ENCODE data around the gene C1QL1. TPM values are rescaled to one million over a fixed set of nuclear protein-coding genes. Genes with fewer than 3 reads are reported as not detected.

Gene C1QL1
- total and polyA plus RNA-seq, 2 of the 13 experiments (the other 11 are each of a cell fraction or from before 2014, with no cell fraction given), result 0.11 TPM

DNA sequence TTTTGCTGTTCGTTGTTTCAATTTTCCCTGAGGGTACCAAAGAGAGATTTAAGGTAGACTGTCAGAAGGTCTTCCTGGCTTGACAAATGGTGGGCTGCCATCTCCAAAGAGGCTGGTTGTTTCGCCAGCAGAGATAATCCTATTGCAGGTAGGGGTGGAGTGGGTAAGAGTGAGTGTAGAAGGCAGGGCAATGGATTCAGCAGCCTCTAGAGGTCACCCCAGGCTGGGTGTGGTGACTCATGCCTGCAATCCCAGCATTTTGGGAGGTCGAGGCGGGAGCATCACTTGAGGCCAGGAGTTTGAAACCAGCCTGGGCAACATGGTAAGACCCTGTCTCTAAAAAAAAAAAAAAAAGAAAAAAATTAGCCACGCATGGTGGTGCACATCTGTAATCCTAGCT is 48.7 kb upstream of the C1QL1 start (continued):
- TF ChIP-seq, protein P1, sequence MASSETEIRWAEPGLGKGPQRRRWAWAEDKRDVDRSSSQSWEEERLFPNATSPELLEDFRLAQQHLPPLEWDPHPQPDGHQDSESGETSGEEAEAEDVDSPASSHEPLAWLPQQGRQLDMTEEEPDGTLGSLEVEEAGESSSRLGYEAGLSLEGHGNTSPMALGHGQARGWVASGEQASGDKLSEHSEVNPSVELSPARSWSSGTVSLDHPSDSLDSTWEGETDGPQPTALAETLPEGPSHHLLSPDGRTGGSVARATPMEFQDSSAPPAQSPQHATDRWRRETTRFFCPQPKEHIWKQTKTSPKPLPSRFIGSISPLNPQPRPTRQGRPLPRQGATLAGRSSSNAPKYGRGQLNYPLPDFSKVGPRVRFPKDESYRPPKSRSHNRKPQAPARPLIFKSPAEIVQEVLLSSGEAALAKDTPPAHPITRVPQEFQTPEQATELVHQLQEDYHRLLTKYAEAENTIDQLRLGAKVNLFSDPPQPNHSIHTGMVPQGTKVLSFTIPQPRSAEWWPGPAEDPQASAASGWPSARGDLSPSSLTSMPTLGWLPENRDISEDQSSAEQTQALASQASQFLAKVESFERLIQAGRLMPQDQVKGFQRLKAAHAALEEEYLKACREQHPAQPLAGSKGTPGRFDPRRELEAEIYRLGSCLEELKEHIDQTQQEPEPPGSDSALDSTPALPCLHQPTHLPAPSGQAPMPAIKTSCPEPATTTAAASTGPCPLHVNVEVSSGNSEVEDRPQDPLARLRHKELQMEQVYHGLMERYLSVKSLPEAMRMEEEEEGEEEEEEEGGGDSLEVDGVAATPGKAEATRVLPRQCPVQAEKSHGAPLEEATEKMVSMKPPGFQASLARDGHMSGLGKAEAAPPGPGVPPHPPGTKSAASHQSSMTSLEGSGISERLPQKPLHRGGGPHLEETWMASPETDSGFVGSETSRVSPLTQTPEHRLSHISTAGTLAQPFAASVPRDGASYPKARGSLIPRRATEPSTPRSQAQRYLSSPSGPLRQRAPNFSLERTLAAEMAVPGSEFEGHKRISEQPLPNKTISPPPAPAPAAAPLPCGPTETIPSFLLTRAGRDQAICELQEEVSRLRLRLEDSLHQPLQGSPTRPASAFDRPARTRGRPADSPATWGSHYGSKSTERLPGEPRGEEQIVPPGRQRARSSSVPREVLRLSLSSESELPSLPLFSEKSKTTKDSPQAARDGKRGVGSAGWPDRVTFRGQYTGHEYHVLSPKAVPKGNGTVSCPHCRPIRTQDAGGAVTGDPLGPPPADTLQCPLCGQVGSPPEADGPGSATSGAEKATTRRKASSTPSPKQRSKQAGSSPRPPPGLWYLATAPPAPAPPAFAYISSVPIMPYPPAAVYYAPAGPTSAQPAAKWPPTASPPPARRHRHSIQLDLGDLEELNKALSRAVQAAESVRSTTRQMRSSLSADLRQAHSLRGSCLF (CRISPR knock-in tag; IDR thresholded peaks at IDR 0.05; ENCODE audit: borderline replicate concordance), result no peak
- no peak for TF ChIP-seq ZNF713 (CRISPR knock-in tag; IDR thresholded peaks at IDR 0.05)
- TF ChIP-seq, protein P2, sequence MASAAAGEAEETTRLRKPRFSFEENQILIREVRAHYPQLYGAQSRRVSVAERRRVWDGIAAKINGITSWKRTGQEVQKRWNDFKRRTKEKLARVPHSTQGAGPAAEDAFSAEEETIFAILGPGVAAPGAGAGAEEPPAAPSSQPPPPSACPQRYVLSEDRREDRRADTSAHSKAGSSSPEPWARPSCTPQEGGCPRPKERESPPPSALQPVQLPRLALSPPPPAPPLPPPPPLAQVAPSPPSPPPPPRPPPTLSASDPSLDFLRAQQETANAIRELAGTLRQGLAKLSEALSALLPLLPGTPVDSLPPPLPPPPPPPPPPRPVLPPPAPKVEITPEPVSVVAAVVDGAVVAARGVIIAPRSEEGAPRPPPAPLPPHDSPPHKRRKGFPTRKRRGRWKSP (CRISPR knock-in tag; IDR thresholded peaks at IDR 0.05), result no peak
- no peak for TF ChIP-seq ZEB1 (IDR thresholded peaks at IDR 0.05; ENCODE audit: insufficient replicate concordance, low read depth)
- no peak for TF ChIP-seq MED8 (CRISPR knock-in tag; IDR thresholded peaks at IDR 0.05; ENCODE audit: insufficient replicate concordance)
- TF ChIP-seq, protein P3, sequence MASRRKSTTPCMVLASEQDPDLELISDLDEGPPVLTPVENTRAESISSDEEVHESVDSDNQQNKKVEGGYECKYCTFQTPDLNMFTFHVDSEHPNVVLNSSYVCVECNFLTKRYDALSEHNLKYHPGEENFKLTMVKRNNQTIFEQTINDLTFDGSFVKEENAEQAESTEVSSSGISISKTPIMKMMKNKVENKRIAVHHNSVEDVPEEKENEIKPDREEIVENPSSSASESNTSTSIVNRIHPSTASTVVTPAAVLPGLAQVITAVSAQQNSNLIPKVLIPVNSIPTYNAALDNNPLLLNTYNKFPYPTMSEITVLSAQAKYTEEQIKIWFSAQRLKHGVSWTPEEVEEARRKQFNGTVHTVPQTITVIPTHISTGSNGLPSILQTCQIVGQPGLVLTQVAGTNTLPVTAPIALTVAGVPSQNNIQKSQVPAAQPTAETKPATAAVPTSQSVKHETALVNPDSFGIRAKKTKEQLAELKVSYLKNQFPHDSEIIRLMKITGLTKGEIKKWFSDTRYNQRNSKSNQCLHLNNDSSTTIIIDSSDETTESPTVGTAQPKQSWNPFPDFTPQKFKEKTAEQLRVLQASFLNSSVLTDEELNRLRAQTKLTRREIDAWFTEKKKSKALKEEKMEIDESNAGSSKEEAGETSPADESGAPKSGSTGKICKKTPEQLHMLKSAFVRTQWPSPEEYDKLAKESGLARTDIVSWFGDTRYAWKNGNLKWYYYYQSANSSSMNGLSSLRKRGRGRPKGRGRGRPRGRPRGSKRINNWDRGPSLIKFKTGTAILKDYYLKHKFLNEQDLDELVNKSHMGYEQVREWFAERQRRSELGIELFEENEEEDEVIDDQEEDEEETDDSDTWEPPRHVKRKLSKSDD (CRISPR knock-in tag; IDR thresholded peaks at IDR 0.05; ENCODE audit: low read depth), result no peak
- TF ChIP-seq ZNF326 (CRISPR knock-in tag; IDR thresholded peaks at IDR 0.05; ENCODE audit: borderline replicate concordance), result no peak
- TF ChIP-seq HNRNPUL1 (IDR thresholded peaks at IDR 0.05; ENCODE audit: low read depth, low read length), result no peak
- no peak for TF ChIP-seq NFIC (IDR thresholded peaks at IDR 0.05; ENCODE audit: low read length)
- 0 out of 2 replicates have a peak, but pooled peaks have one; percentile 16 for TF ChIP-seq MIXL1 (CRISPR knock-in tag; IDR thresholded peaks at IDR 0.05)
- 0 out of 2 replicates have a peak, but pooled peaks have one; percentile 21 for TF ChIP-seq HDAC2 (CRISPR knock-in tag; IDR thresholded peaks at IDR 0.05)
- TF ChIP-seq, protein P4, sequence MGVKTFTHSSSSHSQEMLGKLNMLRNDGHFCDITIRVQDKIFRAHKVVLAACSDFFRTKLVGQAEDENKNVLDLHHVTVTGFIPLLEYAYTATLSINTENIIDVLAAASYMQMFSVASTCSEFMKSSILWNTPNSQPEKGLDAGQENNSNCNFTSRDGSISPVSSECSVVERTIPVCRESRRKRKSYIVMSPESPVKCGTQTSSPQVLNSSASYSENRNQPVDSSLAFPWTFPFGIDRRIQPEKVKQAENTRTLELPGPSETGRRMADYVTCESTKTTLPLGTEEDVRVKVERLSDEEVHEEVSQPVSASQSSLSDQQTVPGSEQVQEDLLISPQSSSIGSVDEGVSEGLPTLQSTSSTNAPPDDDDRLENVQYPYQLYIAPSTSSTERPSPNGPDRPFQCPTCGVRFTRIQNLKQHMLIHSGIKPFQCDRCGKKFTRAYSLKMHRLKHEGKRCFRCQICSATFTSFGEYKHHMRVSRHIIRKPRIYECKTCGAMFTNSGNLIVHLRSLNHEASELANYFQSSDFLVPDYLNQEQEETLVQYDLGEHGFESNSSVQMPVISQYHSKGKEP (CRISPR knock-in tag; IDR thresholded peaks at IDR 0.05), result no peak
- no peak for TF ChIP-seq RFX1 (IDR thresholded peaks at IDR 0.05)
- TF ChIP-seq, protein P5, sequence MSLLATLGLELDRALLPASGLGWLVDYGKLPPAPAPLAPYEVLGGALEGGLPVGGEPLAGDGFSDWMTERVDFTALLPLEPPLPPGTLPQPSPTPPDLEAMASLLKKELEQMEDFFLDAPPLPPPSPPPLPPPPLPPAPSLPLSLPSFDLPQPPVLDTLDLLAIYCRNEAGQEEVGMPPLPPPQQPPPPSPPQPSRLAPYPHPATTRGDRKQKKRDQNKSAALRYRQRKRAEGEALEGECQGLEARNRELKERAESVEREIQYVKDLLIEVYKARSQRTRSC (CRISPR knock-in tag; IDR thresholded peaks at IDR 0.05; ENCODE audit: low read depth), result no peak
- TF ChIP-seq ZNF777 (CRISPR knock-in tag; IDR thresholded peaks at IDR 0.05), result no peak
- no peak for TF ChIP-seq NCOA2 (CRISPR knock-in tag; IDR thresholded peaks at IDR 0.05)
- peak; percentile 83 for TF ChIP-seq JUND (CRISPR knock-in tag; IDR thresholded peaks at IDR 0.05)
- TF ChIP-seq PHB2 (IDR thresholded peaks at IDR 0.05; ENCODE audit: partially characterized antibody), result no peak

Data from HepG2 (cell line).